Endothelial cell of umbilical vein (primary cell): ENCODE measurements around the gene GALNT9.

ENCODE experiments used
- EZH2 ChIP-seq: IDR thresholded peaks from 2 replicates; pipeline ENCODE4 v1.6.1; 2012; ENCODE audit warnings: borderline replicate concordance, low read depth, mild to moderate bottlenecking, moderate library complexity, low read length, inconsistent platforms; ENCODE audit not compliant: severe bottlenecking
- FOS ChIP-seq: IDR thresholded peaks from 2 replicates; pipeline ENCODE4 v1.6.1; 2011; ENCODE audit warnings: mild to moderate bottlenecking, low read length, moderate library complexity, borderline replicate concordance; ENCODE audit not compliant: insufficient read depth
- GATA2 ChIP-seq: IDR thresholded peaks from 2 replicates; pipeline ENCODE4 v1.7.0; 2011; ENCODE audit warnings: low read depth, mild to moderate bottlenecking, moderate library complexity, mixed read lengths, low read length; ENCODE audit not compliant: insufficient read length, insufficient read depth
- JUN ChIP-seq: IDR thresholded peaks from 2 replicates; pipeline ENCODE4 v1.6.1; 2011; ENCODE audit warnings: borderline replicate concordance, low read depth; ENCODE audit not compliant: insufficient read length, insufficient read depth
- MYC ChIP-seq: IDR thresholded peaks from one replicate; pipeline ENCODE4 v1.6.1; 2011; ENCODE audit warnings: mild to moderate bottlenecking, low read depth, low read length
- POLR2A ChIP-seq: IDR thresholded peaks from 2 replicates; pipeline ENCODE4 v1.6.1; 2012; ENCODE audit warnings: low read depth, mild to moderate bottlenecking, control low read depth, low read length
- POLR2AphosphoS5 ChIP-seq: IDR thresholded peaks from 2 replicates; pipeline ENCODE4 v1.6.1; 2012; ENCODE audit warnings: low read depth, mild to moderate bottlenecking, control low read depth, low read length, moderate library complexity; ENCODE audit not compliant: insufficient read depth
- TF ChIP-seq, protein P1 (sequence below), 2 donors: IDR thresholded peaks; 1 replicate in 1 of 2; 2 replicates in 1 of 2; pipeline ENCODE4 v1.5.1; 2011; ENCODE audit warnings: low read length in 2 of 2, mild to moderate bottlenecking in 2 of 2, moderate library complexity in 2 of 2, control low read depth in 1 of 2, inconsistent platforms in 1 of 2, low read depth in 1 of 2; ENCODE audit not compliant: insufficient read depth in 1 of 2; ENCODE audit errors: extremely low read depth in 1 of 2
- TF ChIP-seq, protein P2 (sequence below): IDR thresholded peaks from 2 replicates; pipeline ENCODE4 v1.6.1; 2011; ENCODE audit not compliant: insufficient read depth, insufficient read length

DNA sequence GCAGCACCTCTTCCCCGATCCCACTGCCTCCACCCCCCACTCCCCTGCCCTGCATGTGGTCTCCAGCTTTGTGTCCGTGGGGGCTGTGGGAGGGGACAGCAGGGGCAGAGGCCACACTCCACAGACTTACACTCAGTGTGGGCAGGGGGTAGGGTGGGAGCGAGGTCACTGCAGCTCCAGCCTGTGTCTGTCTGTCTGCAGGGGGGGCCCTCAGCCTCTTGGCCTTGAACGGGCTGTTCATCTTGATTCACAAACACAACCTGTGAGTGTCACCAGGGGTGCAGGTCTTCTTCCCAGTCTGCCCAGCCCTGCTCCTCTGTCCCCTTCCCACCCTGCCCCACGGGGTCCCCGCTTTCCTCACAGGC lies 178.6 kb downstream of the GALNT9 start:
- TF ChIP-seq, protein P1, sequence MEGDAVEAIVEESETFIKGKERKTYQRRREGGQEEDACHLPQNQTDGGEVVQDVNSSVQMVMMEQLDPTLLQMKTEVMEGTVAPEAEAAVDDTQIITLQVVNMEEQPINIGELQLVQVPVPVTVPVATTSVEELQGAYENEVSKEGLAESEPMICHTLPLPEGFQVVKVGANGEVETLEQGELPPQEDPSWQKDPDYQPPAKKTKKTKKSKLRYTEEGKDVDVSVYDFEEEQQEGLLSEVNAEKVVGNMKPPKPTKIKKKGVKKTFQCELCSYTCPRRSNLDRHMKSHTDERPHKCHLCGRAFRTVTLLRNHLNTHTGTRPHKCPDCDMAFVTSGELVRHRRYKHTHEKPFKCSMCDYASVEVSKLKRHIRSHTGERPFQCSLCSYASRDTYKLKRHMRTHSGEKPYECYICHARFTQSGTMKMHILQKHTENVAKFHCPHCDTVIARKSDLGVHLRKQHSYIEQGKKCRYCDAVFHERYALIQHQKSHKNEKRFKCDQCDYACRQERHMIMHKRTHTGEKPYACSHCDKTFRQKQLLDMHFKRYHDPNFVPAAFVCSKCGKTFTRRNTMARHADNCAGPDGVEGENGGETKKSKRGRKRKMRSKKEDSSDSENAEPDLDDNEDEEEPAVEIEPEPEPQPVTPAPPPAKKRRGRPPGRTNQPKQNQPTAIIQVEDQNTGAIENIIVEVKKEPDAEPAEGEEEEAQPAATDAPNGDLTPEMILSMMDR (IDR thresholded peaks at IDR 0.05; ENCODE audit: extremely low read depth in 1 of 2, insufficient read depth in 1 of 2, low read depth in 1 of 2, low read length in 2 of 2): no peak
- no peak for TF ChIP-seq EZH2
- no peak for TF ChIP-seq POLR2AphosphoS5
- no peak for TF ChIP-seq POLR2A
- no peak for TF ChIP-seq MYC
- no peak for TF ChIP-seq JUN
- TF ChIP-seq, protein P2, sequence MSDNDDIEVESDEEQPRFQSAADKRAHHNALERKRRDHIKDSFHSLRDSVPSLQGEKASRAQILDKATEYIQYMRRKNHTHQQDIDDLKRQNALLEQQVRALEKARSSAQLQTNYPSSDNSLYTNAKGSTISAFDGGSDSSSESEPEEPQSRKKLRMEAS: no peak
- no peak for TF ChIP-seq GATA2
- no peak for TF ChIP-seq FOS
